ENCODE results near the gene MRPS27.
"Not testable (repeated sequence)": the region's sequence is repeated elsewhere in the genome, so short reads cannot be mapped to it uniquely, and the experiment has no call there.

MRPS27 gene

DNA sequence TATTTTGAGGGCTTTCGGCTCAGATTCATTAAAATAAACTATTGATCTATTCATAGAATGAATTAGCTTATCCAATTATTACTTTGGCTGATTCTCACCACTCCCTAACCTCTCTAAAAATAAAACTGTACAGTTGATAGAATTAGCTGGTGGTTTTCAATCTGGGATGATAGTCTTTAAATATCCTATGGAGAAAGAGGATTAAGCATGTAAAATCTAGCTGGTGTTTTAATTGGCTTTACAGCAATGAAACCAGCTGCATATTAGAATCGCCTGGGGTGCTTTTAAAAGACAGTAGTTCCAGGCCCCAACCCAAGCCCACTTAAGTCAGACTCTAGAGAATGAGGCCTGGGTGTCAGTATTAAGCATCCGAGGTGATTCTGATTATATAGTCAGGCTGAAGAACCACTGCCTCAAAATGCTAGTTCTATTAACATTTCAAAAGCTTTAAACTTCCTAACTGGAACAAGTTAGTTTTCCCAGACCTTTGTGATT is 117.7 kb downstream of the MRPS27 start:
- DNase-seq (ENCODE audit: low read depth) = no peak

DNA sequence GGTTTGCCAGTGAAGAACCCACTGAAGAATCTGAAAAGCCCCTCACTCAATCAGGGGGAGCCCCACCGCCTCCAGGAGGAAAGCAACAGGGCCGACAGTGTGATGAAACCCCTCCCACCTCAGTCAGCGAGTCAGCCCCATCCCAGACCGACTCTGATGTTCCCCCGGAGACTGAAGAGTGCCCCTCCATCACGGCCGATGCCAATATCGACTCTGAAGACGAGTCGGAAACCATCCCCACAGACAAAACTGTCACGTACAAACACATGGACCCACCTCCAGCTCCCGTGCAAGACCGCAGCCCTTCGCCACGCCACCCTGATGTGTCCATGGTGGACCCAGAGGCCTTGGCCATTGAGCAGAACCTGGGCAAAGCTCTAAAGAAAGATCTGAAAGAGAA is 120.4 kb downstream of the MRPS27 start:
- DNase-seq (ENCODE audit: low read depth) = no peak

GRCh38 chr5:72197393-72197792 is 122.6 kb downstream of the MRPS27 start:
- no peak for DNase-seq (ENCODE audit: low read depth)

DNA sequence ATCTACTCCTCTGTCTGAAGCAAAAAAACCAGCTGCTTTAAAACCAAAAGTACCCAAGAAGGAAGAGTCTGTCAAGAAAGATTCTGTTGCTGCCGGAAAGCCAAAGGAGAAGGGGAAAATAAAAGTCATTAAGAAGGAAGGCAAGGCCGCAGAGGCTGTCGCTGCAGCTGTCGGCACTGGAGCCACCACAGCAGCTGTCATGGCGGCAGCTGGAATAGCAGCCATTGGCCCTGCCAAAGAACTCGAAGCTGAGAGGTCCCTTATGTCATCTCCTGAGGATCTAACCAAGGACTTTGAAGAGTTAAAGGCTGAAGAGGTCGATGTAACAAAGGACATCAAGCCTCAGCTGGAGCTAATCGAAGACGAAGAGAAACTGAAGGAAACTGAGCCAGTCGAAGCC is 124.5 kb downstream of the MRPS27 start:
- no peak for DNase-seq (ENCODE audit: low read depth)

- no peak for DNase-seq (ENCODE audit: low read depth)
These were observed 125.2 kb downstream of the MRPS27 start for GRCh38 chr5:72194846-72195245.

DNA sequence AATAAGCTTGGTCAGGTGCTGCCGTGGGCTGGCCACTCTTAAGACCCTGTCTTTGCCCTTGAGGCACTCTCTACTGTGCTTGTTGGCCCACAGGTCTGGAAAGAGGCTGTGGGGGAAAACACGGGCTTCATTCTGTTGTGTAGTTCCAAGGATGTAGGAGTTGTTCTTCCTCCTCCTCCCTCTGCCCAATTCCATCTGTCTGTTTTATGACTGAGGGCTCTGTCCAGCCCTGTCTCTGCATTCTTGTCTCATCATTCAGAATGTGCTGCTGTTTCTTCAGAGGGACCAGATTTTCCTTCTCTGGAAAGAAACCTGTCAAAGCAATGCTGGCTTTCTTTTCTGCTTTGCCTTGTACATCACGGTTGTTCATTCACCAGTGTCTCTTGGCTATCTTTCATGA is 128.6 kb downstream of the MRPS27 start:
- DNase-seq (ENCODE audit: low read depth) = no peak

GRCh38 chr5:72189146-72189545 is 130.9 kb downstream of the MRPS27 start:
- no peak for DNase-seq (ENCODE audit: low read depth)

DNA sequence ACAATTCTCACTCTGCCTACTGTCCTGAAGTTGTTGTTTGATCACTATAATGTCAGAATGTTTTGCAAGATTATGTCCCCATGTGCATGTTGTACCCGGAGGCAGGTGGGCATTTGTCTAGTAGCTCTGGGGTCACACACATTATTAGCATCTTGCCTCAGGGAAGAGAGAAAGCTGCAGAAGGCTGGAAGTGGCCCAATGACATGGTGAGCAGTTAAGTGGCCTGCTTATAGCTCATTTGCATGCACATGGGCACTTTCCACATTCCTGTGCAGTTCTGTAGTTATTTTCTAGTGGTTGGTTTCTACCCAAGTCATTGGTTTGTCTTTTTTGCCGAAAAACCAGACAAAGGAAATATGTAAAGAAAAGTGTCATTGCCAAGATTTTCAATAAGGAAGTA is 131.9 kb downstream of the MRPS27 start:
- no peak for DNase-seq (ENCODE audit: low read depth)

DNA sequence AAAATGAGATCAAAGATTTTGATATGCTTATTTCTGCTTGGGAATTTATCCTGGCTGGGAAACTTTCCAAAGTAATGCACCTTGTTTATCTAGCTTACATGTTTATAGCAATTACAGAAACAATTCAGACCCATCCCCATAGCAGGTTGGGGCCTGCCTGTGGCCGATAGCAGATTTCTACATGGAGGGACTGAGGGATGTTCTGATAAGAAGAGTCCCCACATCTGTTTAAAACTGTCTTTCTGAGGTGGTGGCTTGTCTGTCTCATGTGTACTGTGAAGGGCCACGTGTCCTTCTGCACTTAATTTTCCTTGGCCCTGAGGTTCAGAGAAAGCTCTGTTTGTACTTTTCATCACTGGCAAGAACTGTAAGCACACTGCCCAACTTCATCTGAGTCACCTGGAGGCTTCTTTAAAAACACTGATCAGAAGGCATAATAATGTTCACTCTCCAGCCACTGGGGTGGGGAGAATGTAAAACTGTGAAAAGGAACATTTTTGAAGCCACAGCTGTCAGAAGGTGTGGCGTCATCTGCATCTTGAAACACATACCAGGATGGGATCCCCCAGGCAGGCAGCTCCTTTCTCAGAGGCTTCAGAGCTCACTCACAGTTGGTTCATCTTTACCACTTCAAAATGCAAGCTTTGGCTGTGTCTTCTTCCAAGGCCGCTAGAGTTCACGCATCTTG is 132.5 kb downstream of the MRPS27 start:
- no peak for DNase-seq (ENCODE audit: low read depth)

DNA sequence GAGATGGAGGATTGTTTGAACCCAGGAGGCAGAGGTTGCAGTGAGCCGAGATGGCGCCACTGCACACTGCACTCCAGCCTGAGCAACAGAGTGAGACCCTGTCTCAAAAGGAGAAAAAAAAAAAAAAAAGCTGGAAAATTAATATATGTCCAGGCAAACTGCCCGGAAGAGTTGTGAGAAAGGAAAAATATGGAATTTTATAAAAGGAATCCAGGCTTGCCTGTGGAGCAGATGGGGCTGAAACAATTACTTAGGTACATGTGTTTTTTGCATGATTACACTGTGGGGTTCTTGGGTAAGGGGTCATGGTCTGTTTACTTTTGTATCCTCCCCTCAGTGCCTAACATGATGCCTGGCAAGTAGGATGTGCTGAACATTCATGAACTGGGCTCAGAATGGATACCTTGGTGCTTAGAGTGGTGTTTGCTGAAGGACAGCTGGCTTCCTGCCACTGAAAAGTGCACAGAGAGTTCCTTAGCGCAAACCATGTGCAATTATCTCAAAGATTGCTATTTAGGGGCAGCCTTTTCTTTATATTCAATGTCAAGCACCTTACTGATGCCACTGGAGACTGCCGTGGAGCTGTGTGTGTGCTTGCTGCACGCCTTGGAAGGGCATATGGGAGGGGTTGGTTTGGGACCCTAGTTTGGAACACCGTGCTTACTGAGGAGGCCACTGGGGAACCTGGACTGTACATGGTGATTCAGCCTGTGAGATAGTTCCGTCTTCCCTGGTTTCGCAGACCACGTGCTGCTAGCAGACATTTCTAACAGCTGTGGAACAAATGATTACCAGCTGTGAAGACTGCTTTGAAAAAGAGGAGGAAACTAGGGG is 134.3 kb downstream of the MRPS27 start:
- no peak for DNase-seq (ENCODE audit: low read depth)

- no peak for DNase-seq (ENCODE audit: low read depth)
These were observed 135.6 kb downstream of the MRPS27 start for GRCh38 chr5:72184408-72184807.

DNA sequence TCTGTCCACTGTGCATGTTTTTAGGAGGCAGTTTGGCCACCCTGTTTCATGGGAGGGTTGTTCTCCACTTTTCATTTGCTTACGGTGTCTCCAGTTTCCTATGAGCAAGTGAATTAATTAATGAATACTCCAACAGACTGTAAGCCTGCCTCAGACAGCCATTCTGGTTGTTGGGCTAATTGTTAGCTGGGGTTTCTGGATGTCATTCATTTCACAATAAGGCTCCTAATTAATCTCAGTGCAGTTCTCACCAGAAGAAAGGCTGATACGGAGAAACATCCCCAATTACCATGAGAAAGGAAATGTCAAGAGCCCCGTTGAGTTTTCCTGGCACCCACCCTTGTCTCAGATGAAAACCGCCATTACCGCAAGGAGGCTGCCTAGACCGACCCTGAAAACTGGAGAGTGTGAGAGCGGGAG is 136.9 kb downstream of the MRPS27 start:
- DNase-seq (ENCODE audit: low read depth) = no peak

DNA sequence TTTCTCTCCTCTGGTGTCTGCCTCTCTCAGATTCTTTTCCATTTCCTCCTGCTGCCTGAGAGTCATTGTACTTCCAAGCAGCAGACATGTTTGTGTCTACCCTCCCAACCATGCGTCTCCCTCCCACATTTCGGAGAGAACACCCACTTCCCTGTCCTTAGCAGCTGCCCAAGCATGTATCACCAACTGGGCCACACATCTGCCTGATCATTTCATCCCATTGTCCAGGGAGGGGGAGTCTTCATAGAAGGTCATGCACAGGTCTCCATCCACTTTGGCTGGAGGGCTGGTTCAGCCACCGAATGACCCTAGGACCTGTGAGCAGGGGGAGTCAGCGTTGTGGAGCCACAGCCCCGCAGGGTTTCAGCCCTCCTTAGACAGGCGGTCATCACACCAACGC is 137.4 kb downstream of the MRPS27 start:
- DNase-seq (ENCODE audit: low read depth) = no peak

- no peak for DNase-seq (ENCODE audit: low read depth)
These were observed 139.1 kb downstream of the MRPS27 start for GRCh38 chr5:72180925-72181324.

DNA sequence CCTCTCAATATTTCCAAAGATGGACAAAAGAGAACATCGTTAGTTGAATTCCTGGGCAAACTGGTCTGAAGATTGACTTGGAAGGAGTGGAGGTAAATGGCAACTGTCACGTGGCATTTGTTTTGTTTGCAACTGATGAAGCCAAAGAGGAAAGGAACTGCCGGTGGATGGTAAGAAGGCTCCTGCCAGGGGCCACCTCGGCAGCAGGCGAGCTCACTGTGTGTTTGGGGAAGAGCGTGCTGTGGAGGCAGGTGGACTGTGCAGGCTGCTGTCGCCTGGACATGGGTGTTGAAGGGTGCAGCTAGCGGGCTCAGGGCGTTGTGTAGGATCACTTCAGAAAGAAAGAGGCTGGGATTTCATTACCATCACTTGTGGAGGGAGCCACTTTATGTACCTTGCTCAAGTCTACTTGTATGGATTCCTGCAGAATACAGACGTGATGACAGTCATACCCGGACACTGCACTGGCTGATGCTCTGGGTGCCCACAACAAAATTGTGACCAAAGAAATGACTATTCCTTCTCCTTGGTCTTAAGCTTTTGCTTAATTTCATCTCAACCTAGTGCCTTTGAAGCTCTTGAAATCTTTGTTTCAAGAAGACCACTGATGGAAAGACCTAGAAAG is 140.1 kb downstream of the MRPS27 start:
- DNase-seq (ENCODE audit: low read depth) = no peak

DNA sequence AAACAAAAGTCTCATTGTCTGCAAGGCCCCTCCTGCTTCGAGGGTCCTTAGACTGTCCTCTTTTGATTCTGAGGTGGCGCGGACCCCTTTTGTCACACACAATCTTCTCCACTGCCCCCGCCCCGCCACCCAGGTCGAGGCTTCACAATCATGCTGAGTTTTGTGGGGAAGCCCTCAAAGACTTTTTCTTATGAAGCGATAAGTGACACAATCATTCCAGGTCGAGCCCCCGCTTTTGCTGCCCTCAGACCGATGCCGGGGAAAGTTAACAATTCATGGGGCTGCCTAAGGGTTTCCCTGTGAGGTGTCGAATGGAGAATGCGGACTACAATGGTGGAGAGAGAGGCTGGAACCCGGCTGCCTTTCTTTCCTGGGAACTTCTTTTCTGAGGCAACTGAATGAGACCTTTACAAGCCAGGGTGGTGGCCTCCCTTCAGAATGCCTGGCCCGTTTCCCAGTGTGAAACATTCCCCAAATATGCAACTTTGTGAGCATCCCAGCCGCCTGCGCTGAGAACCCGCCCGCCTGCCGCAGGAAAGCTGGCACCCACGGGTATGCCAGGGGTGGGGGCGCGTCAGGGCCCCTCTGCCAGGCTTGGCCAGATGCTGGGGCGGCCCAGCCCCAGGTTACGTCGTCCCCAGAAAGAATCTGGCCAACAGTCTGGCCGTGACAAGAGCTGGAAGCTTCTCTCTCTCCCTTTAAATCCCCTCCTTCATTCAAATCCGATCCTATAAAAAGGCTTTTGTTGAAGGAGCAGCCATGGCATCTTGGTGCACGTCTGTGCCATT is 140.8 kb downstream of the MRPS27 start:
- no peak for DNase-seq (ENCODE audit: low read depth)

- no peak for DNase-seq (ENCODE audit: low read depth)
These were observed 142.5 kb downstream of the MRPS27 start for GRCh38 chr5:72177538-72177937.

- no peak for DNase-seq (ENCODE audit: low read depth)
These were observed 147.3 kb downstream of the MRPS27 start for GRCh38 chr5:72172786-72173185.

- DNase-seq (ENCODE audit: low read depth) = no peak
These were observed 148.4 kb downstream of the MRPS27 start for GRCh38 chr5:72171667-72172066.

DNA sequence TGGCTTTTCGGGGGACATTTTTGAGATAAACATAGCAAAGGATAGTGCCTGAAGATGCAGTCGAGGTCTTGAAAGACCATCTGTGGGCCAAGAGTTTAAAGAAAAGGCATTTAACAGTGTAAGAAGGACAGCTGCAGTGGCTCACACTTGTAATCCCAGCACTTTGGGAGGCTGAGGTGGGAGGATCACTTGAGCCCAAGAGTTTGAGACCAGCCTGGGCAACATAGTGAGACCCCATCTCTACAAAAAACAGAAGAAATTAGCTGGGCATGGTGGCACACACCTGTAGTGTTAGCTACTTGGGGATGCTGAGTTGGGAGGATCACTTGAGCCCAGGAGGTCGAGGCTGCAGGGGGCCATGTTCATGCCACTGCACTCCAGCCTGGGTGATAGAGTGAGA is 148.9 kb downstream of the MRPS27 start:
- DNase-seq (ENCODE audit: low read depth) = not testable (repeated sequence)

DNA sequence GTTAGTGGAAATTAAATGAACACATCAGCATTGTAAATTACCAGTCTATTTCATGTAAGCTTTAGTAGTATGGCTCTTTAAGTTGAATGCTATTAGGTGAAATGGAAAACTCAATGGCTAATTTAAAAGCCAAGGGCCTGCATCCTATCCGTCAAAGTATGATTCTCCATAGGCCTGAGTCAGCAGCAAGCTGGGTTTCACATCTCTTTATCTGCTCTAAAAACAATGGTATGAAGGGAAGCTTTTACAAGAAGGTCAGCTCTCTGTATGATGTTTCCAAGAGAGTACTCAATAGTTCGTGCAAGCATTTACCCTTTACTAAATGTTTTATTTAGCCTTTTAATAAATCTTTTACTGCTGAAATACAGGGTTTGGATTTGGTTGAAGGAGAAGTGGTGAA is 149.9 kb downstream of the MRPS27 start:
- no peak for DNase-seq (ENCODE audit: low read depth)
